Peyer's patch (tissue), 4 donors: Measurements from ENCODE around the gene BGN.

Experiments
- POLR2A ChIP-seq, 2 donors: fragments of 450-650 bp; IDR thresholded peaks; one replicate each; pipeline ENCODE4 v1.5.1; 2017; ENCODE audit warnings: antibody characterized with exemption in 2 of 2, mild to moderate bottlenecking in 2 of 2, moderate library complexity in 2 of 2
- TF ChIP-seq, protein P1 (sequence below), 6 experiments: fragments of 450-650 bp in 4 of 6; fragments of 200-600 bp in 2 of 6; sonication (generic) in 1 of 6; IDR thresholded peaks; one replicate each; pipeline ENCODE4 v1.5.1; 2017 to 2019; ENCODE audit warnings: antibody characterized with exemption in 6 of 6, mild to moderate bottlenecking in 3 of 6, moderate library complexity in 1 of 6

DNA sequence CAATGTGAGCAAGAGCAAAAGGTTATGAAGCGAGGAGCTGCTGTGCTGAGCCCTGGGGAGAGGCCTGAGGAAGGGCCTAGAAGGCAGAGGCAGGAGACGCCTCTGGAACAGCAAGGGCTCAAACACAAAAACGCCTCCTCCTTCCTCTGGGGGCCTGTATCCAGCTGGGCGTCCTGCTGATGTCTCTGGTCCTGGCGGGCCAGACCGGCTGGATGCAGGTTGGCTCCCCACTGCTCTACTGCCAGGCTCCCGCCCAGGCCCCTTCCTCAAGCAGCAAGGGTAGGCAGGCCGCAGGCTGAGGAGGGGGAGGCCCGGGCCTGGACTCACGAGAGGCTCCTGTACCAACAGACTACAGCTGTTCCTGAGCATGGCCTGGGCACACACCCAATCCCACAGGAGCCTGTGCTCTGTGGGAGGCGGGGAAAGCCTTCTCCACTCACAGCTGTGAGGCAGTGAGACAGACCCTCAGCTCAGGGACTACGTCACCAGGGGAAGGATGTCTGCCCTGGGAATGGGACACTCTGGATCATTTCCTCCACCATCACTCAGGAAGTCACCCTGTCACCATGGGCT is 26.7 kb upstream of the BGN start:
- TF ChIP-seq, protein P1, sequence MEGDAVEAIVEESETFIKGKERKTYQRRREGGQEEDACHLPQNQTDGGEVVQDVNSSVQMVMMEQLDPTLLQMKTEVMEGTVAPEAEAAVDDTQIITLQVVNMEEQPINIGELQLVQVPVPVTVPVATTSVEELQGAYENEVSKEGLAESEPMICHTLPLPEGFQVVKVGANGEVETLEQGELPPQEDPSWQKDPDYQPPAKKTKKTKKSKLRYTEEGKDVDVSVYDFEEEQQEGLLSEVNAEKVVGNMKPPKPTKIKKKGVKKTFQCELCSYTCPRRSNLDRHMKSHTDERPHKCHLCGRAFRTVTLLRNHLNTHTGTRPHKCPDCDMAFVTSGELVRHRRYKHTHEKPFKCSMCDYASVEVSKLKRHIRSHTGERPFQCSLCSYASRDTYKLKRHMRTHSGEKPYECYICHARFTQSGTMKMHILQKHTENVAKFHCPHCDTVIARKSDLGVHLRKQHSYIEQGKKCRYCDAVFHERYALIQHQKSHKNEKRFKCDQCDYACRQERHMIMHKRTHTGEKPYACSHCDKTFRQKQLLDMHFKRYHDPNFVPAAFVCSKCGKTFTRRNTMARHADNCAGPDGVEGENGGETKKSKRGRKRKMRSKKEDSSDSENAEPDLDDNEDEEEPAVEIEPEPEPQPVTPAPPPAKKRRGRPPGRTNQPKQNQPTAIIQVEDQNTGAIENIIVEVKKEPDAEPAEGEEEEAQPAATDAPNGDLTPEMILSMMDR (IDR thresholded peaks at IDR 0.05), result no peak
- no peak for TF ChIP-seq POLR2A (IDR thresholded peaks at IDR 0.05)
